Type B pancreatic cell (in vitro differentiated cells): ENCODE data around the gene CEBPA. TPM values are rescaled to one million over a fixed set of nuclear protein-coding genes. Genes with fewer than 3 reads are reported as not detected.

ENCODE experiments used
- DNase-seq: peaks from one replicate; pipeline ENCODE4 v3.0.0; 2021; ENCODE audit warnings: mixed read lengths; ENCODE audit not compliant: unreplicated experiment; ENCODE audit errors: extremely low spot score
- H3K27ac Mint-ChIP-seq: 2 replicates; pipeline ENCODE4 v1.8.0; 2021; ENCODE audit warnings: mild to moderate bottlenecking, mixed read lengths
- H3K27me3 Mint-ChIP-seq: 2 replicates; pipeline ENCODE4 v1.8.0; 2021; ENCODE audit warnings: mixed read lengths
- H3K36me3 Mint-ChIP-seq: 2 replicates; pipeline ENCODE4 v1.8.0; 2021; ENCODE audit warnings: mixed read lengths
- H3K4me1 Mint-ChIP-seq: one replicate; pipeline ENCODE4 v1.8.0; 2021; ENCODE audit warnings: mixed read lengths; ENCODE audit not compliant: unreplicated experiment
- H3K4me3 Mint-ChIP-seq: 2 replicates; pipeline ENCODE4 v1.8.0; 2021; ENCODE audit warnings: mild to moderate bottlenecking, mixed read lengths
- H3K9me3 Mint-ChIP-seq: 2 replicates; pipeline ENCODE4 v1.8.0; 2021; ENCODE audit warnings: mixed read lengths
- total RNA-seq: library from RNA; stranded (reverse); gene quantifications from 2 replicates; pipeline ENCODE4 v1.2.1, GENCODE V29; 2021; ENCODE audit warnings: low replicate concordance
- TF ChIP-seq, protein P1 (sequence below): fragments of 200-600 bp; sonication (generic); conservative IDR thresholded peaks from 2 replicates; pipeline ENCODE4 v1.5.0; 2021; ENCODE audit warnings: antibody characterized with exemption, mild to moderate bottlenecking

Gene CEBPA
- total RNA-seq, 1 donor from 2014 or later = 24.4 TPM

DNA sequence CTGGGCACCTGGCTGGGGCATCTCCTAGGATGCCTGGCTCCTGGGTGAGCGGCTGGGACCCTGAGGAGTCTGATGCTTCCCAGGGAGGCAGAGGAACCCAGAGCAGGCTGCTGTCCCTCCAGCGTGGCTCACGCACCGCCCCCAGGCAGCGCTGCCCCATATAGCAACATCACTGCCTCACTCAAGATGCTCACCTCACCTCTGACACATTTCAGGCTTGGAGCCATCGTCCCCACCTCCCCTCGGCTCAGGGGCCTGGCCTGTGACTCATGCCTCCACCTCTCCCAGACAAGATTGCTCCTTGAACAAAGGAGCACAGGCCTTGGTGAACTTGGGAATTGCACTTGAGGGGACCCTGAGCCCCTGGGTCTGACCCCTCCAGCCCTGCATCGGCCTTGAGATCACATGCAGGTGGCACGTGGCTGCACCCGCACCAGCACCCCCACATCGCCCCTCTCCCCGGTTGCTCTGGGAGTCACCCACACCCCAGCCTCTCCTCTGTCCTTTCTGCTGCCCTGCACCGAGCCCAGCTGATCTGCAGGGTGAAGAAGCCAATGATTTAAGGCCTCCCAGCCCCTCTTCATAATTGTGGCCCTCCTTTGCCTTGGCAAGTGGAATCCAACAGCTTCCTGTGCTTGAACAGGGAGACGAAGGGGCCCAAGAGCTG lies 11.2 kb downstream of the CEBPA start:
- peaks cover 21% of the 10 kb centered on the region for H3K4me1 Mint-ChIP-seq

DNA sequence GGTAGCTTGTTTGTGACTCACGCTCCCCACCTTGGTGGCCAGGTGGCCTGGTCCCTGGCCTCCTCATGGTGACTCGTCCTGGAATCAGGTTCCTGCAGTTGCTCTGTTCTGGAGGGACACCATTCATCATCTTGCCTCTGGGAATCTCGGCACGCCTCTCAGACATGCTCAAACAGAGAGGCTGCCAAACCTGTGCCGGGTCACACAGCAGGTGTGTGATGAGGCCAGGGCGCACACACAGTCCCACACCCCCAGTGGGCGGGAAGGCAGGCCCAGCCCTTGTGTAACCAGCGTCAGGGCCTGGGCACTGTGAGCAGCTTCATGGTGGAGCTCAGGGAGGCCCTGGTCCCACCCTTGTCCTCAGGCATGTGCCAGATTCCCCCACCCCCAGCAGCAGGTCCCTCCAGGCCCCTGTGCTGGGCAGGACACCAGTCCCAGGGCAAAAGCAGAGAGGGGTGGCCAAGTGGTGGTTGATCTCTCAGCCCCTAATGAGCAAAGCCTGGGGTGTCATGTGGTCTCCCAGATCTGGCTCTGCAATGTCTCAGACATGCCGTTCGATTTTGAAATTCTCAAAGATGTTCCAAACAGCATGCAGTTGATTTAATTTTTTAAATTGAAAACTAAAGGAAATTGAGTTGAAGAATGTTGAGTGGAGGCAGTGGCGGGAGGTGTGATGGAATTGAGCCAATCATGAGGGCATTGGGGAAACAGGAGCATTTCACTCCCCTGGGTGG lies 12.1 kb downstream of the CEBPA start:
- Mint-ChIP-seq H3K4me3 (no peak overlapping the region), H3K9me3 (peaks cover 12% of the 10 kb centered on the region), H3K36me3 (peaks cover 3% of the 10 kb centered on the region), H3K27ac (no peak overlapping the region), H3K4me1 (peaks cover 25% of the 10 kb centered on the region), H3K27me3 (peaks cover 20% of the 10 kb centered on the region)
- DNase-seq = no peak
- TF ChIP-seq, protein P1, sequence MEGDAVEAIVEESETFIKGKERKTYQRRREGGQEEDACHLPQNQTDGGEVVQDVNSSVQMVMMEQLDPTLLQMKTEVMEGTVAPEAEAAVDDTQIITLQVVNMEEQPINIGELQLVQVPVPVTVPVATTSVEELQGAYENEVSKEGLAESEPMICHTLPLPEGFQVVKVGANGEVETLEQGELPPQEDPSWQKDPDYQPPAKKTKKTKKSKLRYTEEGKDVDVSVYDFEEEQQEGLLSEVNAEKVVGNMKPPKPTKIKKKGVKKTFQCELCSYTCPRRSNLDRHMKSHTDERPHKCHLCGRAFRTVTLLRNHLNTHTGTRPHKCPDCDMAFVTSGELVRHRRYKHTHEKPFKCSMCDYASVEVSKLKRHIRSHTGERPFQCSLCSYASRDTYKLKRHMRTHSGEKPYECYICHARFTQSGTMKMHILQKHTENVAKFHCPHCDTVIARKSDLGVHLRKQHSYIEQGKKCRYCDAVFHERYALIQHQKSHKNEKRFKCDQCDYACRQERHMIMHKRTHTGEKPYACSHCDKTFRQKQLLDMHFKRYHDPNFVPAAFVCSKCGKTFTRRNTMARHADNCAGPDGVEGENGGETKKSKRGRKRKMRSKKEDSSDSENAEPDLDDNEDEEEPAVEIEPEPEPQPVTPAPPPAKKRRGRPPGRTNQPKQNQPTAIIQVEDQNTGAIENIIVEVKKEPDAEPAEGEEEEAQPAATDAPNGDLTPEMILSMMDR = no peak

More for the DNA sequence above, 11.2 kb downstream of the CEBPA start:
- H3K27ac Mint-ChIP-seq = peak overlapping the region; percentile 81
- peaks cover 3% of the 10 kb centered on the region for H3K36me3 Mint-ChIP-seq
- H3K9me3 Mint-ChIP-seq = peaks cover 12% of the 10 kb centered on the region
- TF ChIP-seq, protein P1 = no peak
- peak overlapping the region; percentile 28 for H3K4me3 Mint-ChIP-seq
- H3K27me3 Mint-ChIP-seq = peaks cover 21% of the 10 kb centered on the region
- DNase-seq = no peak

DNA sequence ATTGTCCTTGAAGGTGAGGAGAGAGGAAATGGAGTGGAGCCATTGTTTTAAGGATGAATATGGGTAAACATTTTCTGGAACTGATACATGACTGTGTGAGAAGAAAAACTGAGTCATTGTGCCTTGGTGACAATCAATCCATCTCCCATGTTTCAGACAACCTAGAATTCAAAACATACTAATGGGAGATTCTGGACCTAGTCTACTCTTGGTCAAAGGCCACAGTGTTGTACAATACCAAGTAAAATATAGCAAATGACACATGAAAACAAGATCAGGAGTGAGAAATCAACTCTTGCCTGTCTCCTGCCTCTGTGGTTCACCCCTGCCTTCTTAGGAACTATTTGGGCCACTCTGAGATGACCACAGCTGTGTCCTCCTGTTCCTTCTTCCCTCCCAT lies 13.1 kb downstream of the CEBPA start:
- DNase-seq = no peak
- peaks cover 12% of the 10 kb centered on the region for H3K9me3 Mint-ChIP-seq
- H3K4me1 Mint-ChIP-seq = peaks cover 27% of the 10 kb centered on the region
- H3K27ac Mint-ChIP-seq = peak overlapping the region; percentile 49
- no peak overlapping the region for H3K4me3 Mint-ChIP-seq
- peaks cover 3% of the 10 kb centered on the region for H3K36me3 Mint-ChIP-seq
- peaks cover 24% of the 10 kb centered on the region for H3K27me3 Mint-ChIP-seq
- TF ChIP-seq, protein P1 = no peak

DNA sequence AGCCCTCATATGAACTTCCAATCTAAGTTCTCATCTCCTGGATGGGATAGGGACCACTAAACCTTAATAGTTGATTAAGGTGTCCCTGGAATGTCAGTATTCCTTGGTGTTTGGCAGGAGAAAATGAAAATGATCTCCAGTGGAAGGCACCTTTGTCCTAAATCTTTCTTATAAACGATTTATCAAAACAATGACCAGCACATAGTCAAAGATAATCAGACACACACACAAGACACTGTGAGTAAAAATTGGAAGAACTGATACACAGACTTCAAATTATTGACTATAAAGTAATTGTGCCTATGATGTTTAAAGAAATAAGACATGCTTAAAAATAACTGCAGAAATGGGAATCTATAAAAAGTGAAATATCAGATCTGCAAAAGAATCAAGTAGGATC lies 13.7 kb downstream of the CEBPA start:
- Mint-ChIP-seq H3K9me3 (peaks cover 12% of the 10 kb centered on the region), H3K4me1 (peaks cover 26% of the 10 kb centered on the region), H3K27ac (peak overlapping the region; percentile 49), H3K4me3 (no peak overlapping the region), H3K27me3 (peaks cover 19% of the 10 kb centered on the region), H3K36me3 (peaks cover 3% of the 10 kb centered on the region)
- TF ChIP-seq, protein P1 = no peak
- no peak for DNase-seq

DNA sequence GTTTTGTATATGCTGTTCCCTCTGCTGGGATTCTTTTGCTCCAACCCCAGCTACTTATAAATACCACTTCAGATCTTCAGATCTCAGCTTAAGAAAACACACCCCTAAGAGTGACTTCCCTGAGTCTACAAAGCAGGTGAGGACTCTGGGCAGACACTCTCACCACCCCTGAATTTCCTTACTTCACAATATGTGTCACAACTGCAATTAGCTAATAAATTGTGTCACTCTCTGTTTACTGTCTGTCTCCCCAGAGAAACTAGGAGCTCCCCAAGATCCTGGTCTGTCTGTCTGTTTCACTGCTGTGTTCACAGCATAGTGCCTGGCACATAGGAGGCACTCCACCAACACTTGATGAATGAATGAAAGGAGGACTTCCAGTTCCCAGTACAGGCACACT lies 14.4 kb downstream of the CEBPA start:
- H3K4me1 Mint-ChIP-seq = peaks cover 19% of the 10 kb centered on the region
- peaks cover 3% of the 10 kb centered on the region for H3K36me3 Mint-ChIP-seq
- H3K27ac Mint-ChIP-seq = no peak overlapping the region
- H3K4me3 Mint-ChIP-seq = no peak overlapping the region
- peaks cover 12% of the 10 kb centered on the region for H3K9me3 Mint-ChIP-seq
- no peak for DNase-seq
- peaks cover 13% of the 10 kb centered on the region for H3K27me3 Mint-ChIP-seq
- TF ChIP-seq, protein P1 = no peak
